GM12878 (cell line): Measurements from ENCODE around the gene IFITM5. TPM values are rescaled to one million over a fixed set of nuclear protein-coding genes. Genes with fewer than 3 reads are reported as not detected.
"Not testable (repeated sequence)": the region's sequence is repeated elsewhere in the genome, so short reads cannot be mapped to it uniquely, and the experiment has no call there.

Experiments
- ATAC-seq: fragments of 200-7000 bp; cut with Tn5 transposase; 3 replicates; pipeline ENCODE4 v1.9.1; 2020; ENCODE audit warnings: mild to moderate bottlenecking, moderate library complexity
- BruUV-seq: library from RNA; stranded (reverse); fragments of 400-500 nt; replicated peaks from 2 replicates; lab custom pipeline; 2021; lab: Mats Ljungman, UMichigan
- CTCF ChIA-PET: fragments of 300-600 bp; sonication (Branson Sonifier 250); formaldehyde crosslinking; extraction: SDS; loops from one replicate; lab custom pipeline; 2021; ENCODE audit warnings: inconsistent platforms; lab: Yijun Ruan, JAX
- POLR2A ChIA-PET: fragments of 350-600 bp; formaldehyde crosslinking; extraction: SDS; loops from one replicate; lab custom pipeline; 2021; ENCODE audit warnings: inconsistent platforms; lab: Charles Lee
- RAD21 ChIA-PET: fragments of 300-600 bp; sonication (Branson Sonifier 250); formaldehyde crosslinking; loops from one replicate; lab custom pipeline; 2023; ENCODE audit warnings: antibody characterized with exemption; ENCODE audit not compliant: unreplicated experiment; lab: Charles Lee
- SMC1A ChIA-PET: fragments of 300-600 bp; sonication (Branson Sonifier 250); formaldehyde crosslinking; loops from one replicate; lab custom pipeline; 2023; ENCODE audit not compliant: unreplicated experiment, uncharacterized antibody; lab: Charles Lee
- DNase-seq: peaks from one replicate; pipeline ENCODE4 v3.0.0-alpha.2; 2011; ENCODE audit warnings: low read depth, low spot score
- FAIRE-seq: peaks from 3 replicates; lab custom pipeline; 2011; peaks lifted over from hg19 to GRCh38; lab: Jason Lieb, UNC
- H2AFZ ChIP-seq: 2 replicates; pipeline ENCODE4 v1.6.0; 2011; ENCODE audit warnings: low read depth, low read length, control low read depth; ENCODE audit not compliant: control insufficient read depth
- H3K27ac ChIP-seq: 2 replicates; pipeline ENCODE4 v1.5.1; 2011; ENCODE audit warnings: control low read depth; ENCODE audit not compliant: control insufficient read depth, insufficient read depth
- H3K27me3 ChIP-seq, 2 experiments: replicated peaks in 1 of 2; 2 replicates each; pipeline versions ENCODE4 v1.6.0 to v1.6.1; 2011; ENCODE audit warnings: low read length in 1 of 2; ENCODE audit not compliant: control insufficient read depth in 2 of 2, insufficient read depth in 2 of 2
- H3K36me3 ChIP-seq, 2 experiments: 2 replicates each; pipeline ENCODE4 v1.5.1; 2011; ENCODE audit warnings: low read length in 1 of 2; ENCODE audit not compliant: control insufficient read depth in 2 of 2, insufficient read depth in 2 of 2
- H3K4me1 ChIP-seq: 2 replicates; pipeline ENCODE4 v1.6.1; 2011; ENCODE audit warnings: mild to moderate bottlenecking, low read length, moderate library complexity, mixed read lengths; ENCODE audit not compliant: control insufficient read depth, insufficient read depth
- H3K4me2 ChIP-seq: 2 replicates; pipeline ENCODE4 v1.6.0; 2011; ENCODE audit warnings: control low read depth; ENCODE audit not compliant: control insufficient read depth, insufficient read depth
- H3K4me3 ChIP-seq: fragments of 200-600 bp; sonication (generic); 2 replicates; pipeline ENCODE4 v1.5.1; 2016
- H3K79me2 ChIP-seq: 2 replicates; pipeline ENCODE4 v1.6.0; 2011; ENCODE audit warnings: low read length; ENCODE audit not compliant: control insufficient read depth, insufficient read depth
- H3K9ac ChIP-seq: 2 replicates; pipeline ENCODE4 v1.8.0; 2011; ENCODE audit warnings: low read length, control low read depth, mixed read lengths; ENCODE audit not compliant: control insufficient read depth, insufficient read depth
- H3K9me3 ChIP-seq: replicated peaks from 3 replicates; pipeline ENCODE4 v1.5.1; 2011; ENCODE audit warnings: mild to moderate bottlenecking, low read length; ENCODE audit not compliant: control insufficient read depth, insufficient read depth
- H4K20me1 ChIP-seq: 2 replicates; pipeline ENCODE4 v1.6.0; 2011; ENCODE audit not compliant: control insufficient read depth, insufficient read depth
- GATAD2B ChIP-seq: fragments of 450-650 bp; conservative IDR thresholded peaks from 2 replicates; pipeline ENCODE4 v1.6.1; 2017; ENCODE audit warnings: low read depth, mild to moderate bottlenecking, moderate library complexity
- NR2C1 ChIP-seq: fragments of 450-650 bp; IDR thresholded peaks from 2 replicates; pipeline ENCODE4 v1.6.1; 2017; ENCODE audit warnings: antibody characterized with exemption, mild to moderate bottlenecking, moderate library complexity
- NR2C2 ChIP-seq: IDR thresholded peaks from 2 replicates; pipeline ENCODE4 v1.6.1; 2011; ENCODE audit warnings: borderline replicate concordance, low read depth; ENCODE audit not compliant: control insufficient read depth, insufficient read length
- PAX5 ChIP-seq: IDR thresholded peaks from 2 replicates; pipeline ENCODE4 v1.6.1; 2011; ENCODE audit warnings: low read depth, low read length, borderline replicate concordance
- SMARCA5 ChIP-seq: fragments of 450-650 bp; IDR thresholded peaks from 2 replicates; pipeline ENCODE4 v1.6.1; 2017; ENCODE audit warnings: mild to moderate bottlenecking
- SP1 ChIP-seq: IDR thresholded peaks from one replicate; pipeline ENCODE4 v1.6.1; 2011; ENCODE audit warnings: low read depth, low read length
- SPI1 ChIP-seq: IDR thresholded peaks from 2 replicates; pipeline ENCODE4 v1.6.1; 2011; ENCODE audit warnings: low read depth, mild to moderate bottlenecking, low read length, moderate library complexity, borderline replicate concordance; ENCODE audit not compliant: insufficient read depth
- SUPT20H ChIP-seq: IDR thresholded peaks from 2 replicates; pipeline ENCODE4 v1.6.1; 2011; ENCODE audit warnings: low read depth, mild to moderate bottlenecking, low read length, moderate library complexity, borderline replicate concordance; ENCODE audit not compliant: control insufficient read depth
- ZNF217 ChIP-seq: fragments of 450-650 bp; IDR thresholded peaks from 2 replicates; pipeline ENCODE4 v1.6.1; 2017; ENCODE audit warnings: antibody characterized with exemption, mild to moderate bottlenecking
- ZSCAN29 ChIP-seq: fragments of 450-650 bp; IDR thresholded peaks from 2 replicates; pipeline ENCODE4 v1.6.1; 2017; ENCODE audit warnings: mild to moderate bottlenecking, moderate library complexity
- WGBS: methylation state at CpG from one replicate; pipeline ENCODE4 v1.1.6; 2016; ENCODE audit warnings: low lambda C conversion rate; ENCODE audit not compliant: insufficient replicate concordance, insufficient coverage; ENCODE audit errors: missing lambda C conversion rate; 5-methylcytosine and 5-hydroxymethylcytosine counted together
- in situ Hi-C: fragments of 300-500 bp; cut with MboI; formaldehyde crosslinking; loops from 9 replicates; pipeline ENCODE4 v1.14.3; 2018; ENCODE audit warnings: mixed read lengths
- intact Hi-C: fragments of 100-400 bp; cut with micrococcal nuclease; formaldehyde crosslinking; loops from one replicate; pipeline ENCODE4 v1.14.2; 2022; ENCODE audit not compliant: unreplicated experiment
- polyA plus RNA-seq, 11 experiments: library from polyadenylated mRNA; depleted of rRNA in 4 of 11; unstranded in 6 of 11; stranded (reverse) in 5 of 11; fragments of >200 nt; fragmentation: Nextera tagmentation in 4 of 11; fragmentation: Illumina TruSeq in 1 of 11; extraction: Ambion mirVana in 4 of 11; extraction: Trizol in 1 of 11; gene quantifications; 1 replicate in 1 of 11; 2 replicates in 10 of 11; pipeline versions ENCODE4 v1.2.1 to v1.2.3, GENCODE V29; 2011 to 2016; ENCODE audit warnings: inconsistent platforms in 2 of 11, missing spikeins in 2 of 11, low read depth in 1 of 11
- total RNA-seq, 4 experiments: library from RNA; depleted of rRNA in 3 of 4; stranded (reverse); fragments of >200 nt in 3 of 4; fragmentation: Illumina TruSeq in 1 of 4; extraction: Trizol in 1 of 4; gene quantifications; 2 replicates each; pipeline versions ENCODE4 v1.2.1 to v1.2.3, GENCODE V29; 2013 to 2021
- TF ChIP-seq, protein P1 (sequence below), 3 experiments: IDR thresholded peaks in 2 of 3; conservative IDR thresholded peaks in 1 of 3; 2 replicates each; pipeline ENCODE4 v1.5.1; 2011; ENCODE audit warnings: low read depth in 3 of 3, low read length in 3 of 3, mild to moderate bottlenecking in 3 of 3, control low read depth in 2 of 3, moderate library complexity in 2 of 3, inconsistent platforms in 1 of 3, mixed read lengths in 1 of 3; ENCODE audit not compliant: control insufficient read depth in 2 of 3, insufficient read depth in 1 of 3; ENCODE audit errors: extremely low read depth in 1 of 3
- TF ChIP-seq, protein P2 (sequence below): IDR thresholded peaks from 2 replicates; pipeline ENCODE4 v1.6.1; 2011; ENCODE audit warnings: mild to moderate bottlenecking, low read depth, low read length, moderate library complexity; ENCODE audit not compliant: insufficient replicate concordance
- TF ChIP-seq, protein P3 (sequence below): fragments of 450-650 bp; conservative IDR thresholded peaks from 2 replicates; pipeline ENCODE4 v1.6.1; 2017; ENCODE audit warnings: mild to moderate bottlenecking, moderate library complexity

The IFITM5 gene
- total and polyA plus RNA-seq, 10 of the 15 experiments (the other 5 are each of a cell fraction or from before 2014, with no cell fraction given): not detected

DNA sequence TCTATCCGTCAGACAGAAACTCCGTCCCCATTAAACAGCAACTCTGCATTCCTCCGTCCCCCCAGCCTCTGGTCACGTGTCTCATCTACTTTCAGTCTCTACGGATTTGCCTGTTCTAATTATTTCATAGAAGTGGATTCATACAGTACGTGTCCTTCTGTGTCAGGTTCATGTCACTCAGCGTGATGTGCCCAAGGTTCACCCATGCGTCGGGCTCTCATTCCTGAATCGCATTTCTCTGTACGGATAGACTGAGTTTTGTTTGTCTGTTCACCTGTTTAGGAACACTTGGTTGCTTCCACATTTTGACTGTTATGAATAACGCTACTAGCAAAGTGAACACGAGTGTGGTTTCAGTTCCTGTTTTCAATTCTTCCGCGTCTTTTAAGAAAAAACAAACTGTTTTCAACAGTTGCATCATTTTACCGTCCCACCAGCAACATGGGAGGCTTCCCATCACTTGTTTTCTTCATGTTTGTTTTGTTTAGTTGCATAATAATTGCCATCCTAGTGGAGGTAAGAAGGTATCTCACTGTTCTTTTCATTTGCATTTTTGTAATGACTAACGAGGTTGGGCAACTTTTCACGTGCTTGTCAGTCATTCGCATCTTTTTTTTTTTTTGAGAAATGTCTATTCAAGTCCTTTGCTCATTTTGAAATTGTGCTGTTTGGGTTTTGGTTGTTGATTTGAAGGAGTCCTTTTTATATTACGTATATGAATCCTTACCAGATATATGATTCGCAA lies 30.0 kb downstream of the IFITM5 start (continued):
- TF ChIP-seq SMARCA5 (no peak; the same call in 1 of the 2 replicates), ZSCAN29 (no peak), NR2C1 (no peak), SPI1 (peak; percentile 100), SUPT20H (no peak), NR2C2 (no peak)

DNA sequence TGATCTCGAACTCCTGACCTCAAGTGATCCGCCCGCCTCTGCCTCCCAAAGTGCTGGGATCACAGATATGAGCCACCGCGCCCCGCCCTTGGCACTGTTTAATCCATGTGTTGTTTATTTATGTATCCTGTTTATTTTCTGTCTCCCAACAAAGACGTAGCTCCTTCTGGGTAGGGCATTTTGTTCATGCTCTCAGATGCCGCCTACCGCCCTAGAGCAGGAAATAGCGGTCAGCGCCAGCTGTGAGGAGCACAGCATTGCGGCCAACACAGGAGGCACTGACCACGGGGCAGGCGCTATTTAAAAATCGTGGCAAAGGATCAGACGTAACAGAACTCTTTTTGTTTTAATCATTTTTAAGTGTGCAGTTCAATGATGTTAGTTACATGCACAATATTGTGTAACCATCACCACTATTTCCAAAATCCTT lies 30.6 kb downstream of the IFITM5 start:
- ChIA-PET CTCF (interaction anchor here (0.7 to 4.2 kb wide), 8 partner anchors 11 to 175 kb away, joined by 3 to 37 read pairs (median 4); no protein-coding TSS in a partner anchor), RAD21 (interaction anchor here (0.7 to 2.2 kb wide), 9 partner anchors 11 to 139 kb away, joined by 3 to 36 read pairs (median 5); partner anchors contain the start of genes BET1L, PSMD13 and RIC8A), POLR2A (interaction anchor here (0.6 to 2.5 kb wide), 9 partner anchors 18 to 86 kb away, joined by 3 to 35 read pairs (median 10); partner anchors contain the start of genes BET1L, PGGHG and RIC8A), SMC1A (interaction anchor here (0.7 to 2.7 kb wide), 8 partner anchors 18 to 87 kb away, joined by 3 to 8 read pairs (median 4); partner anchors contain the start of genes BET1L and RIC8A)
- in situ Hi-C loops, H3K9me3 ChIP-seq, H3K36me3 ChIP-seq, H2AFZ ChIP-seq, H3K27me3 ChIP-seq, FAIRE-seq, H4K20me1 ChIP-seq, H3K79me2 ChIP-seq: not testable (repeated sequence)
- peak; percentile 65 for DNase-seq
- Histone ChIP-seq H3K4me2 (peak overlapping the region; percentile 89), H3K27ac (peak overlapping the region; percentile 88), H3K9ac (peak overlapping the region; percentile 71), H3K4me1 (peaks cover 14% of the 10 kb centered on the region), H3K4me3 (peak overlapping the region; percentile 78)
- ATAC-seq: peak; percentile 82
- intact Hi-C loops: loop anchor here (1.0 to 10.0 kb wide), 4 partner anchors 32 to 86 kb away; partner anchors contain the start of genes BET1L, PSMD13, RIC8A and SIRT3
- TSS peak; percentile 100 for BruUV-seq
- 2% methylated on average over 16 of the region's 16 CpGs for WGBS
- TF ChIP-seq PAX5 (0 out of 2 replicates have a peak, but pooled peaks have one; percentile 47), GATAD2B (peak; percentile 52; the same call in 1 of the 2 replicates), SMARCA5 (peak; percentile 88; the same call in 1 of the 2 replicates), ZNF217 (0 out of 2 replicates have a peak, but pooled peaks have one; percentile 30), SP1 (peak; percentile 40)
- TF ChIP-seq, protein P1, sequence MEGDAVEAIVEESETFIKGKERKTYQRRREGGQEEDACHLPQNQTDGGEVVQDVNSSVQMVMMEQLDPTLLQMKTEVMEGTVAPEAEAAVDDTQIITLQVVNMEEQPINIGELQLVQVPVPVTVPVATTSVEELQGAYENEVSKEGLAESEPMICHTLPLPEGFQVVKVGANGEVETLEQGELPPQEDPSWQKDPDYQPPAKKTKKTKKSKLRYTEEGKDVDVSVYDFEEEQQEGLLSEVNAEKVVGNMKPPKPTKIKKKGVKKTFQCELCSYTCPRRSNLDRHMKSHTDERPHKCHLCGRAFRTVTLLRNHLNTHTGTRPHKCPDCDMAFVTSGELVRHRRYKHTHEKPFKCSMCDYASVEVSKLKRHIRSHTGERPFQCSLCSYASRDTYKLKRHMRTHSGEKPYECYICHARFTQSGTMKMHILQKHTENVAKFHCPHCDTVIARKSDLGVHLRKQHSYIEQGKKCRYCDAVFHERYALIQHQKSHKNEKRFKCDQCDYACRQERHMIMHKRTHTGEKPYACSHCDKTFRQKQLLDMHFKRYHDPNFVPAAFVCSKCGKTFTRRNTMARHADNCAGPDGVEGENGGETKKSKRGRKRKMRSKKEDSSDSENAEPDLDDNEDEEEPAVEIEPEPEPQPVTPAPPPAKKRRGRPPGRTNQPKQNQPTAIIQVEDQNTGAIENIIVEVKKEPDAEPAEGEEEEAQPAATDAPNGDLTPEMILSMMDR (IDR thresholded peaks at IDR 0.05 in 2 of 3, conservative IDR thresholded peaks at IDR 0.05 in 1 of 3; ENCODE audit: control insufficient read depth in 2 of 3, extremely low read depth in 1 of 3, insufficient read depth in 1 of 3, low read depth in 3 of 3, low read length in 3 of 3): peak in 1 of 3 experiments; percentile 14; a peak in 1 of 6 replicates
- TF ChIP-seq, protein P2, sequence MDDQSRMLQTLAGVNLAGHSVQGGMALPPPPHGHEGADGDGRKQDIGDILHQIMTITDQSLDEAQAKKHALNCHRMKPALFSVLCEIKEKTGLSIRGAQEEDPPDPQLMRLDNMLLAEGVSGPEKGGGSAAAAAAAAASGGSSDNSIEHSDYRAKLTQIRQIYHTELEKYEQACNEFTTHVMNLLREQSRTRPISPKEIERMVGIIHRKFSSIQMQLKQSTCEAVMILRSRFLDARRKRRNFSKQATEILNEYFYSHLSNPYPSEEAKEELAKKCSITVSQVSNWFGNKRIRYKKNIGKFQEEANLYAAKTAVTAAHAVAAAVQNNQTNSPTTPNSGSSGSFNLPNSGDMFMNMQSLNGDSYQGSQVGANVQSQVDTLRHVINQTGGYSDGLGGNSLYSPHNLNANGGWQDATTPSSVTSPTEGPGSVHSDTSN: peak; percentile 53
- TF ChIP-seq, protein P3, sequence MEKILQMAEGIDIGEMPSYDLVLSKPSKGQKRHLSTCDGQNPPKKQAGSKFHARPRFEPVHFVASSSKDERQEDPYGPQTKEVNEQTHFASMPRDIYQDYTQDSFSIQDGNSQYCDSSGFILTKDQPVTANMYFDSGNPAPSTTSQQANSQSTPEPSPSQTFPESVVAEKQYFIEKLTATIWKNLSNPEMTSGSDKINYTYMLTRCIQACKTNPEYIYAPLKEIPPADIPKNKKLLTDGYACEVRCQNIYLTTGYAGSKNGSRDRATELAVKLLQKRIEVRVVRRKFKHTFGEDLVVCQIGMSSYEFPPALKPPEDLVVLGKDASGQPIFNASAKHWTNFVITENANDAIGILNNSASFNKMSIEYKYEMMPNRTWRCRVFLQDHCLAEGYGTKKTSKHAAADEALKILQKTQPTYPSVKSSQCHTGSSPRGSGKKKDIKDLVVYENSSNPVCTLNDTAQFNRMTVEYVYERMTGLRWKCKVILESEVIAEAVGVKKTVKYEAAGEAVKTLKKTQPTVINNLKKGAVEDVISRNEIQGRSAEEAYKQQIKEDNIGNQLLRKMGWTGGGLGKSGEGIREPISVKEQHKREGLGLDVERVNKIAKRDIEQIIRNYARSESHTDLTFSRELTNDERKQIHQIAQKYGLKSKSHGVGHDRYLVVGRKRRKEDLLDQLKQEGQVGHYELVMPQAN: peak; percentile 59
